Fibroblast of the aortic adventitia (primary cell): ENCODE results near the gene MAN1C1. TPM values are rescaled to one million over a fixed set of nuclear protein-coding genes. Genes with fewer than 3 reads are reported as not detected.

Experiments
- DNase-seq: peaks from one replicate; pipeline ENCODE4 v3.0.0-alpha.2; 2010; ENCODE audit warnings: low read depth
- H3K4me3 ChIP-seq: 2 replicates; pipeline ENCODE4 v1.5.1; 2011; ENCODE audit warnings: low read depth, mild to moderate bottlenecking, control low read depth, low read length, moderate library complexity
- total RNA-seq: library from RNA; depleted of rRNA; stranded (reverse); fragments of >200 nt; gene quantifications from 2 replicates; pipeline ENCODE4 v1.2.3, GENCODE V29; 2012; ENCODE audit warnings: low replicate concordance
- TF ChIP-seq, protein P1 (sequence below): IDR thresholded peaks from 2 replicates; pipeline ENCODE4 v1.5.1; 2011; ENCODE audit warnings: mild to moderate bottlenecking, low read length, control low read depth, inconsistent platforms; ENCODE audit not compliant: insufficient read depth

Gene MAN1C1
- total RNA-seq, 1 donor: 6.6 TPM

DNA sequence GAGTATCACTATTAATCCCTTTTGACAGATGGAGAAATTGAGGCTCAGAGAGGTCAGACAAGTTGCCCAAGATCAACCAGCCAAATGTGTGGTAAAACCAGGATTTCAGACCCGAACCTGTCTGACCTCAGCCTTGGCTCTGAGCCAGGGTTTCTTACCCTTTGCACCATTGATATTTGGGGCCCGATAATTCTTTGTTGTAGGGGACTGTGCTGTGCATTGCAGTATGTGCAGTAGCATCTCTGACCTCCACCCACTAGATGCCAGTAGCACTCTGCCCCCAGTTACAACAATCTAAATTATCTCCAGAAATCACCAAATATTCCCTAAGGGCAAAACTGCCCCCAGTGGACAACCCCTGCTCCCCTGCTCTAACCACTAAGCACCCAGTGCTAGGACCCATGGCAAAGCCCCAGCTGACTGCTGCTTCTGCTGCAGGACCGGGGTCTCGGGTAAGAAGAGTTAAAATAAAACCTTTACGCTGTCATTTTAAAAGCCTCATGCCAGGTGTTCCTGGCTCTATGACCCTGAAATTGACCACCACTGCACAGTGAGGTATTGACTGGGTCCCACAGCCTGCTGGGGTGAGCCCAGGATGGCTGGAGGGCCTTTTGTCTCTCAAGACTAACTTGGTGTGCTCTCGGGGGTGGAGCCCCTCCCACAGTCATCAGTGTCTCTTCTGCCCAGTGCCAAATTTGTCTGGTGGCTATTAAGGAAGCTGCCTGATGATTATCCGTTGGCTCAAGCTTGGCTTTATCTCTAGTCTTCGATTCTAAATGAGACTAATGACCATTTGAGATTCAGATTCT is 5.6 kb upstream of the MAN1C1 start:
- TF ChIP-seq, protein P1, sequence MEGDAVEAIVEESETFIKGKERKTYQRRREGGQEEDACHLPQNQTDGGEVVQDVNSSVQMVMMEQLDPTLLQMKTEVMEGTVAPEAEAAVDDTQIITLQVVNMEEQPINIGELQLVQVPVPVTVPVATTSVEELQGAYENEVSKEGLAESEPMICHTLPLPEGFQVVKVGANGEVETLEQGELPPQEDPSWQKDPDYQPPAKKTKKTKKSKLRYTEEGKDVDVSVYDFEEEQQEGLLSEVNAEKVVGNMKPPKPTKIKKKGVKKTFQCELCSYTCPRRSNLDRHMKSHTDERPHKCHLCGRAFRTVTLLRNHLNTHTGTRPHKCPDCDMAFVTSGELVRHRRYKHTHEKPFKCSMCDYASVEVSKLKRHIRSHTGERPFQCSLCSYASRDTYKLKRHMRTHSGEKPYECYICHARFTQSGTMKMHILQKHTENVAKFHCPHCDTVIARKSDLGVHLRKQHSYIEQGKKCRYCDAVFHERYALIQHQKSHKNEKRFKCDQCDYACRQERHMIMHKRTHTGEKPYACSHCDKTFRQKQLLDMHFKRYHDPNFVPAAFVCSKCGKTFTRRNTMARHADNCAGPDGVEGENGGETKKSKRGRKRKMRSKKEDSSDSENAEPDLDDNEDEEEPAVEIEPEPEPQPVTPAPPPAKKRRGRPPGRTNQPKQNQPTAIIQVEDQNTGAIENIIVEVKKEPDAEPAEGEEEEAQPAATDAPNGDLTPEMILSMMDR: peak; percentile 56
- H3K4me3 ChIP-seq: no peak overlapping the region
- DNase-seq: peak; percentile 43

DNA sequence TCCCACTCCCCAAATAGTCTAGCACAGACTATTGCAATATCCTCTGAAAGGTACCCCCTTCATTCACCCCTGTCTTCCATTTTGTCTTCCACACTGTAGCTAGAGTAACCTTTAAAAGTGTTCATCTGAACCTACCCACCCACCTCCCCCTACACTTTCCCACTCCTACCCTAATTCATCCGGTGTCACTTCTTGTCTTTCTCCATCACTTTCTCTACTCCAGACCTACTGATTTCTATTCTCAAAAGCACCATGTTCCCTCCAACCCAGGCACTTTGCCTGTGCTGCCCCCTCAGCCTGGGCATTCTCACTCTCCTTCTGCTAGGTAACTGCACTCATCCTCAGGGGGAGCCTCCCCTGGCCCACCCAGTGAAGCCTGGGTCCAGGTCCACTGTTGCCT is 4.7 kb upstream of the MAN1C1 start:
- no peak for DNase-seq
- TF ChIP-seq, protein P1: no peak
- H3K4me3 ChIP-seq: no peak overlapping the region

- no peak for DNase-seq
- TF ChIP-seq, protein P1: no peak
- no peak overlapping the region for H3K4me3 ChIP-seq
Measured at GRCh38 chr1:25612421-25612820, 4.2 kb upstream of the MAN1C1 start.

DNA sequence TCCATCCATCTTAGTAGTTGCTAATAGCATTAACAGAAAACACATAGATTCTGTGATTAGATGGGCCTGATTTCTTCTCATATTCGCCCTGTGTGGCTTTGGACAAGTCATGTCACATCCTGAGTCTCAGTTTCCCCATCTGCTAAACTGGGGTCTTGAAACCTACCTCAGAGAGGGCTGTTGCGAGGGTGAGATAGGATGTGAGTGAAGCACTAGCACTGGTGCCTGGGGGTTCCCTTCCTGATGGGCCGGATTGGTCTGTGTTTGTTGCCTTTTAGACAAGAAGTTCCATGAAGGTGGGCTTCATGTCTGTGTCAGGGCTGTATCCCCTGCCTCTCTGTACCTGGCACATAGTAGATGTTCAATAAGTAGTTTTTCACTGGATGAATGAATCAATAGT is 3.5 kb upstream of the MAN1C1 start:
- no peak for DNase-seq
- TF ChIP-seq, protein P1: no peak
- no peak overlapping the region for H3K4me3 ChIP-seq

DNA sequence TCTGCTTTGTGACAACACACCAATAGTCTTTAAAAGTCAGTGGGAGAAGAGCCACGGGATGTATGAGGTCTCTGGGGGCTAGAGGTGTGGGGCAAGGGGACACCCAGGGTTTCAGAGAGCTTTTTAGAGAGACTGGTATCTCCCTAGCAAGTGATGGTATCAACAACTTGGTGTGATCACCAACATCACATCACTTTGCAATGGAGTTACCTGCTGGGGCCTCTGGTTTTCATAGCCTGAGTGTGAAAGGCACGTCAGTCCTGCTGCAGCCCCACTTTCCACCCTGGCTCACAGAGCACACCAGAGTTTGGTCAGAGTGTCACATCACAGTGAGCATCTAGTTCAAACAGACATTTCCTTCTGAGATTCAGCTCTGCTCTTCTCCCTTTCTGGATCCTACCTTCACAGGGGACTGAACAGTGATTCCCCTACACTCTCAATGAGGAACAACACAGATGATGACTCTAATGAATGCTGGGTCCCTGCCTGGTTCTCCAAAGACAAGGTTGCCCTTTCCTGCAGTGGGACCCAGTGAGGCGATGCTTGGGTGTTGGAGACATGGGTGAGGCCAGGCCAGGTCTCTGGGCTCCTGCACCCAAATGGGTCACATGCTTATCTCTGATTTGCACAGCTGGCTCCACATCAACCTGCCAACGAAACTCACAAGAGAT is 2.0 kb upstream of the MAN1C1 start:
- no peak for DNase-seq
- no peak overlapping the region for H3K4me3 ChIP-seq
- TF ChIP-seq, protein P1: no peak

- TF ChIP-seq, protein P1: no peak
- no peak overlapping the region for H3K4me3 ChIP-seq
- DNase-seq: no peak
Measured at GRCh38 chr1:25615172-25615541, 1.4 kb upstream of the MAN1C1 start.
